GM23248 (cell line): Measurements from ENCODE around the gene TMEM271. TPM values are rescaled to one million over a fixed set of nuclear protein-coding genes. Genes with fewer than 3 reads are reported as not detected.

Source experiments
- DNase-seq: peaks from one replicate; pipeline ENCODE4 v3.0.0-alpha.2; 2015
- H2AFZ ChIP-seq: fragments of 200-600 bp; sonication (generic); 2 replicates; pipeline ENCODE4 v1.6.1; 2016; ENCODE audit warnings: antibody characterized with exemption
- H3F3A ChIP-seq: fragments of 200-600 bp; sonication (generic); 2 replicates; pipeline ENCODE4 v1.6.1; 2016; ENCODE audit warnings: mild to moderate bottlenecking, antibody characterized with exemption, mixed run types; ENCODE audit not compliant: insufficient read depth
- H3K27ac ChIP-seq: fragments of 200-600 bp; sonication (generic); 2 replicates; pipeline ENCODE4 v1.5.1; 2016; ENCODE audit warnings: mild to moderate bottlenecking
- H3K27me3 ChIP-seq: fragments of 200-600 bp; sonication (generic); replicated peaks from 2 replicates; pipeline ENCODE4 v1.6.1; 2016; ENCODE audit warnings: mild to moderate bottlenecking; ENCODE audit not compliant: insufficient read depth
- H3K36me3 ChIP-seq: fragments of 200-600 bp; sonication (generic); 2 replicates; pipeline ENCODE4 v1.6.1; 2016; ENCODE audit warnings: low read depth, mild to moderate bottlenecking
- H3K4me1 ChIP-seq: fragments of 200-600 bp; sonication (generic); 2 replicates; pipeline ENCODE4 v1.6.1; 2016; ENCODE audit warnings: mild to moderate bottlenecking; ENCODE audit not compliant: insufficient read depth
- H3K4me2 ChIP-seq: fragments of 200-600 bp; sonication (generic); one replicate; pipeline ENCODE4 v1.6.1; 2016; ENCODE audit warnings: mild to moderate bottlenecking; ENCODE audit not compliant: unreplicated experiment
- H3K4me3 ChIP-seq: fragments of 200-600 bp; sonication (generic); 2 replicates; pipeline ENCODE4 v1.5.1; 2016; ENCODE audit warnings: mild to moderate bottlenecking
- H3K79me2 ChIP-seq: fragments of 200-600 bp; sonication (generic); 2 replicates; pipeline ENCODE4 v1.6.1; 2016; ENCODE audit warnings: mild to moderate bottlenecking; ENCODE audit not compliant: insufficient read depth
- H3K9ac ChIP-seq: fragments of 200-600 bp; sonication (generic); 2 replicates; pipeline ENCODE4 v1.6.1; 2016; ENCODE audit warnings: mild to moderate bottlenecking
- H3K9me2 ChIP-seq: fragments of 200-600 bp; sonication (generic); 2 replicates; pipeline ENCODE4 v1.6.1; 2016; ENCODE audit warnings: mixed run types, mild to moderate bottlenecking, moderate library complexity; ENCODE audit not compliant: insufficient read depth
- H3K9me3 ChIP-seq: fragments of 200-600 bp; sonication (generic); one replicate; pipeline ENCODE4 v1.6.1; 2017; ENCODE audit warnings: low read depth
- H4K20me1 ChIP-seq: fragments of 200-600 bp; sonication (generic); 2 replicates; pipeline ENCODE4 v1.6.0; 2016; ENCODE audit not compliant: insufficient read depth
- EZH2 ChIP-seq: fragments of 200-600 bp; sonication (generic); IDR thresholded peaks from 2 replicates; pipeline ENCODE4 v1.6.1; 2018; ENCODE audit warnings: antibody characterized with exemption, mild to moderate bottlenecking; ENCODE audit not compliant: insufficient read depth, poor library complexity, severe bottlenecking
- EZH2phosphoT487 ChIP-seq: fragments of 200-600 bp; sonication (generic); IDR thresholded peaks from 2 replicates; pipeline ENCODE4 v1.6.1; 2018; ENCODE audit warnings: antibody characterized with exemption, moderate library complexity, mild to moderate bottlenecking, low read depth; ENCODE audit not compliant: insufficient read depth
- WGBS, 2 experiments: methylation state at CpG; one replicate each; pipeline ENCODE4 v1.1.6; 2015 to 2017; ENCODE audit warnings: low lambda C conversion rate in 2 of 2, low coverage in 1 of 2; ENCODE audit errors: missing lambda C conversion rate in 2 of 2; 5-methylcytosine and 5-hydroxymethylcytosine counted together
- in situ Hi-C: fragments of 300-500 bp; cut with MboI; formaldehyde crosslinking; loops from 2 replicates; pipeline ENCODE4 v1.15.0; 2020
- polyA plus RNA-seq: library from polyadenylated mRNA; unstranded; fragments of >200 nt; fragmentation: Nextera tagmentation; extraction: Ambion mirVana; gene quantifications from 2 replicates; pipeline ENCODE4 v1.2.1, GENCODE V29; 2016
- total RNA-seq: library from RNA; depleted of rRNA; stranded (reverse); fragments of >200 nt; shearing (Covaris generic); gene quantifications from 2 replicates; pipeline ENCODE4 v1.2.3, GENCODE V29; 2014

Gene TMEM271
- total and polyA plus RNA-seq, 2 experiments from 2014 or later = not detected

DNA sequence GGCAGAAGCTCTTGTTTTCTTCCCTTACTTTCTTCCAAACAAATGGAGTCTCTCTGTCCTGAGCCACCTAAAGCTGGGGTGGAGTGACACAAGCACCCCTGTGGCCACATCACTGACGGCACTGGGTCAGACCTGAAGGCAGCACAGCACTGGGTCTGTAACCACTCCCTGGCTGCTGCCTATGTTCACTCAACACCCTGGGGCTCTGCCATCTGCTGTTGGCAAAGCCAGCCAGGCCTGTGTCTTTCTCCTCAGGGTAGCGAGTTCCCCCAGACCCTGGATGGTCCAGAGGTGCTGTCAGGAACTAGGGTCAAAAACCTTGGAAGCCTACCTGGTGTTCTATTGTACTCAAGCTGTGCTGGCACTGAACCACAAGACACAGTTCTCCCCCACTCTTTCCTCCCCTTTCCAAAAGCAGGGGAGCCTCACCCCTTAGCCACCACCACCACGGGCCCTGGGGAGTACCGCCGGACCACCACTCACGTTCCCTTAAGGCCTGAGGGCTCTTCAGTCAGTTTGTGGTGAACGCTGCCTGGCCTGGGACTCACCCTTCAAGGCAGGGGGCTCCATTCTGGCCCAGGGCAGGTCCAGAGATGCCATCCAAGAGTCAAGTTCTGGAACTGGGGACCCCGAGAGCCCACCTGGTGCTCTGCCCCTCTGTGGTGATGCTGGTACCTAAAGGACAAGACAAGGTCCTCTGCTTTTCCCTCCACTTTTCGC lies 31.5 kb downstream of the TMEM271 start:
- TF ChIP-seq EZH2phosphoT487 (no peak), EZH2 (no peak)
- Histone ChIP-seq H3K4me2 (no peak overlapping the region), H4K20me1 (no peaks in the 10 kb centered on the region; the same call in 1 of the 2 replicates), H3K9ac (no peak overlapping the region), H3K4me1 (no peaks in the 10 kb centered on the region), H3K27ac (no peak overlapping the region), H3K36me3 (no peaks in the 10 kb centered on the region), H3K9me3 (no peaks in the 10 kb centered on the region), H3K27me3 (peaks cover 5% of the 10 kb centered on the region; the same call in 1 of the 2 replicates), H3F3A (no peaks in the 10 kb centered on the region), H3K9me2 (no peaks in the 10 kb centered on the region), H3K79me2 (no peaks in the 10 kb centered on the region), H3K4me3 (no peak overlapping the region), H2AFZ (no peak overlapping the region)
- 47 to 56% methylated on average over 9 of the region's 9 CpGs for WGBS, 2 experiments
- no peak for DNase-seq
- in situ Hi-C loops = no loop called here

DNA sequence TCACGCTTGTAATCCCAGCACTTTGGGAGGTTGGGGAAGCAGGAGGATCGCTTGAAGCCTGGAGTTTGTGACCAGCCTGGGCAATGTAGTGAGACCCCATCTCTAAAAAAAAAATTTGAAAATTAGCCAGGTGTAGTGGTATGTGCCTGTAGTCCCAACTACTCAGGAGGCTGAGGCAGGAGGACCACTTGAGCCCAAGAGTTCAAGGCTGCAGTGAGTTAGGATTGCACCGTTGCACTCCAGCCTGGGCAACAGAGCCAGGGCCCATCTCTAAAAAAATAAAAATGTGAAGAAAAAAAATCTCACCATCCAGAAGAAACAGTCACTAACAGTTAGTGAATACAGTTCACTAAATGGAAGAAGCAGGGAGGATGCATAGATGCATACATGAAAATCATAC lies 34.8 kb downstream of the TMEM271 start:
- Histone ChIP-seq H3K27ac (no peak overlapping the region), H3K9me3 (no peaks in the 10 kb centered on the region), H3K79me2 (no peaks in the 10 kb centered on the region), H4K20me1 (no peaks in the 10 kb centered on the region; the same call in 1 of the 2 replicates), H3K4me2 (no peak overlapping the region), H3K36me3 (no peaks in the 10 kb centered on the region; the same call in 1 of the 2 replicates), H3K9ac (no peak overlapping the region), H3F3A (no peaks in the 10 kb centered on the region), H3K4me1 (no peaks in the 10 kb centered on the region), H3K9me2 (no peaks in the 10 kb centered on the region), H2AFZ (no peak overlapping the region), H3K27me3 (no peaks in the 10 kb centered on the region; the same call in 1 of the 2 replicates), H3K4me3 (no peak overlapping the region)
- in situ Hi-C loops = no loop called here
- WGBS, 2 experiments = 91 to 98% methylated on average over 3 of the region's 3 CpGs
- no peak for DNase-seq
- TF ChIP-seq EZH2phosphoT487 (no peak), EZH2 (no peak)

DNA sequence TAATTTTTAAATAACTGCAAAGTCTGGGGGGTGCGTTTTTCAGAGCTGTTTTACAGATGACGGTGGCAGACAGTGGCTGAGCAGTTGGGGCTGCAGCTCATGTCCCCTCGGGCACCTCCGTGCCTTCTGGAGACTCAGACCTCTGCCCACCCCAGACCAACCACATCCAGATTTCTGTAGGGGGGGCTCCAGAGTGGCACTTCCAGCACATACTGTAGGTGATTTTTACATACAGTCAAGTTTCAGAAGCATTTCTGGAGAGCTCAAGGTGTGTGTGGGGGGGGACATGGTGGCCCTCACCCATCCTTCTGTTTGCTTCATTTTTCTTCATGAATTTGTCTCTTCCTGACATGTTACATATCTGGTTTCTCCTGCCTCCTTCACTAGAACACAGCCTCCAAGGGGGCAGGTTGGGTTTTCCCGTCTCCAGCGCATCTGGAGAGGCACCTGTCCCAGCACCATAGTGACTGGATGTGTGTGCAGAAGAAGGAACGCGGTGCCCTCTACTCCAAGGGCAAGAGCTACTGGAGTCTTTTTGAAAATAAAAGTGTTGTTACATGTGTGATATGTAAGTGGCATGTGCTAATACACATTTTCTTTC lies 37.5 kb downstream of the TMEM271 start:
- no peaks in the 10 kb centered on the region; the same call in 1 of the 2 replicates for H3K36me3 ChIP-seq
- H3K27me3 ChIP-seq = no peaks in the 10 kb centered on the region
- H3K4me3 ChIP-seq = no peak overlapping the region
- DNase-seq = no peak
- 94% methylated on average over 8 of the region's 8 CpGs for WGBS, 2 experiments
- no peaks in the 10 kb centered on the region for H3K9me3 ChIP-seq
- H3K9me2 ChIP-seq = no peaks in the 10 kb centered on the region
- H3K4me2 ChIP-seq = no peak overlapping the region
- in situ Hi-C loops = no loop called here
- no peaks in the 10 kb centered on the region for H3K79me2 ChIP-seq
- no peak overlapping the region for H2AFZ ChIP-seq
- H3F3A ChIP-seq = no peaks in the 10 kb centered on the region
- H3K9ac ChIP-seq = no peak overlapping the region
- H3K4me1 ChIP-seq = no peaks in the 10 kb centered on the region
- no peaks in the 10 kb centered on the region; the same call in 1 of the 2 replicates for H4K20me1 ChIP-seq
- no peak overlapping the region for H3K27ac ChIP-seq
- no peak for TF ChIP-seq EZH2
- no peak for TF ChIP-seq EZH2phosphoT487

DNA sequence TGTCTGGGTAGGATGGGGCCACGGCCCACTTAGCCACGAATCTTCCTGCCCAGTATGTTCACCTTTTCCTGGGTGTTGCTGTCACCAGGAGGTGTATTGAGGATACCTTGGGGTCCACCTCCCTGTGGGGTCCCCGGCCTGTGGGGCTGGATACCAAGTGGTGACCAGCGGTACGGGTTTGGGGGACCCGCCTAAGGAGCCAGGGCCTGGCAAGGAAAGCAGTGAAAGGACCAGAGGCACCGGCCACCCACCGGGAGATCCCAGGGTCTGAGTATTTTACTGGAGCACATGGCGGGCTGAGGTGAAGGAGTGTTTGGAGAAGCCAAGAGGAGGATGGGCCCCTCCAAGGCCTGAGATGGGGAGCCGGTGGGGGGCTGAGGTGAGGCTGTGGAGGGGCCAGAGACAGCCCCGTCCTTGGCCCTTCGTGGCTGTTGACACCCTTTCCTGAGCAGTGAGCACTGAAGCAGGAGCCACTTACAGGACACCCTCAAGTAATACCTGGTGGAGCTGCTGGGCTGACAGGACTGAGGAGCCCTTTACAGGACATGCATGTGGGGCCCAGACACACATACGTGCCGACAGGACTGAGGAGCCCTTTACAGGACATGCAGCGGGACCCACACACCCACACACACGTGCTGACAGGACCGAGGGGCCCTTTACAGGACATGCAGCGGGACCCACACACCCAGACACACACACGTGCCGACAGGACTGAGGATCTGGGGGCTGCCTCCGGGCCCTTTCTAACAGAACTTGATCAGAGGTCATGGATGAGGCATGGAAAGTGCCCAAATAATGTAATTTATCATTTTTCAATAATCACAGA lies 38.4 kb downstream of the TMEM271 start:
- no peak overlapping the region for H3K4me2 ChIP-seq

More for the DNA sequence above, 38.4 kb downstream of the TMEM271 start:
- TF ChIP-seq EZH2phosphoT487 (no peak), EZH2 (no peak)
- H3K79me2 ChIP-seq = no peaks in the 10 kb centered on the region
- no peaks in the 10 kb centered on the region; the same call in 1 of the 2 replicates for H3K36me3 ChIP-seq
- H3K9ac ChIP-seq = no peak overlapping the region
- H3F3A ChIP-seq = no peaks in the 10 kb centered on the region
- 95 to 99% methylated on average over 21 of the region's 21 CpGs for WGBS, 2 experiments
- no peak overlapping the region for H3K4me3 ChIP-seq
- H3K9me3 ChIP-seq = no peaks in the 10 kb centered on the region
- H3K27ac ChIP-seq = no peak overlapping the region
- no peaks in the 10 kb centered on the region for H4K20me1 ChIP-seq
- no peaks in the 10 kb centered on the region for H3K27me3 ChIP-seq
- DNase-seq = no peak
- no peaks in the 10 kb centered on the region for H3K4me1 ChIP-seq
- H3K9me2 ChIP-seq = no peaks in the 10 kb centered on the region
- H2AFZ ChIP-seq = no peak overlapping the region
- in situ Hi-C loops = no loop called here
